NCI-H1417 (cell line): Measurements from ENCODE around the gene PAGR1.

Source experiments
- DNase-seq, 3 experiments: peaks; one replicate each; lab custom pipeline; 2025; lab: John Stamatoyannopoulos, UW

Gene PAGR1

GRCh38 chr16:29835926-29836325 lies 20.0 kb downstream of the PAGR1 start:
- DNase-seq, result no peak

GRCh38 chr16:29836623-29837022 lies 20.7 kb downstream of the PAGR1 start:
- DNase-seq, result no peak

GRCh38 chr16:29837841-29838240 lies 21.9 kb downstream of the PAGR1 start:
- no peak for DNase-seq

- no peak for DNase-seq
Observed at GRCh38 chr16:29839822-29840221, 23.9 kb downstream of the PAGR1 start.

GRCh38 chr16:29840240-29840639 lies 24.3 kb downstream of the PAGR1 start:
- no peak for DNase-seq

- no peak for DNase-seq
Observed at GRCh38 chr16:29841631-29842030, 25.7 kb downstream of the PAGR1 start.

- no peak for DNase-seq
Observed at GRCh38 chr16:29842732-29843346, 26.9 kb downstream of the PAGR1 start.

GRCh38 chr16:29843931-29844330 lies 28.0 kb downstream of the PAGR1 start:
- DNase-seq, result no peak

- no peak for DNase-seq
Observed at GRCh38 chr16:29844575-29845331, 28.8 kb downstream of the PAGR1 start.

- DNase-seq, result no peak
Observed at GRCh38 chr16:29845656-29846055, 29.7 kb downstream of the PAGR1 start.

- peak; percentile 45 to 63 (median 49) for DNase-seq
Observed at GRCh38 chr16:29848420-29849297, 32.7 kb downstream of the PAGR1 start.

- DNase-seq, result no peak
Observed at GRCh38 chr16:29849505-29849904, 33.6 kb downstream of the PAGR1 start.

GRCh38 chr16:29850998-29851397 lies 35.0 kb downstream of the PAGR1 start:
- no peak for DNase-seq

GRCh38 chr16:29852654-29853053 lies 36.7 kb downstream of the PAGR1 start:
- DNase-seq, result no peak

- DNase-seq, result no peak
Observed at GRCh38 chr16:29854520-29855100, 38.7 kb downstream of the PAGR1 start.

- no peak for DNase-seq
Observed at GRCh38 chr16:29857133-29857760, 41.3 kb downstream of the PAGR1 start.

- no peak for DNase-seq
Observed at GRCh38 chr16:29858149-29858849, 42.3 kb downstream of the PAGR1 start.

- DNase-seq, result no peak
Observed at GRCh38 chr16:29858974-29859373, 43.0 kb downstream of the PAGR1 start.

- no peak for DNase-seq
Observed at GRCh38 chr16:29860218-29860617, 44.3 kb downstream of the PAGR1 start.

- DNase-seq, result peak in 2 of 3 experiments; percentile 64 to 66
Observed at GRCh38 chr16:29862383-29862883, 46.5 kb downstream of the PAGR1 start.
